Measurements from ENCODE around the gene GNG4.

GNG4 gene

DNA sequence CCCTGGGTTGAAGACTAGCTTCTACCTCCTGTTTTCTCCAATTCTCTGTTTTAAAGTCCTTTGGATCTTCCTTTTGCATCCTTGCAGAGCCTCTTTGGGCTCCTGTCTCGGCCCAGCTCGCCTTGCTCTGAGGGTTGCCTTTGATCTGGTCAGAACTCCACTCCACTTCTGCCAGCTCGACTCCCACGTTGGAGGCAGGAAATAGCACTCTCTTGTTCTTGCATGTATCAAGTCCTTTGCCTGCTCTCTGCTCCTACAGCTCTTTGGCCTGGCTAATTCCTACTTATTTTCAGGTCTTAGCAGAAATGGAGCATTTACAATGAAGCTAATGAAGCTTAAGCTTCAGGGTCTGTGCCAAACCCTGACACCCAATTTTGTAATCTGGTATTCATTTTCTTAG, 124.3 kb downstream of the GNG4 start:
- no peak for DNase-seq

DNA sequence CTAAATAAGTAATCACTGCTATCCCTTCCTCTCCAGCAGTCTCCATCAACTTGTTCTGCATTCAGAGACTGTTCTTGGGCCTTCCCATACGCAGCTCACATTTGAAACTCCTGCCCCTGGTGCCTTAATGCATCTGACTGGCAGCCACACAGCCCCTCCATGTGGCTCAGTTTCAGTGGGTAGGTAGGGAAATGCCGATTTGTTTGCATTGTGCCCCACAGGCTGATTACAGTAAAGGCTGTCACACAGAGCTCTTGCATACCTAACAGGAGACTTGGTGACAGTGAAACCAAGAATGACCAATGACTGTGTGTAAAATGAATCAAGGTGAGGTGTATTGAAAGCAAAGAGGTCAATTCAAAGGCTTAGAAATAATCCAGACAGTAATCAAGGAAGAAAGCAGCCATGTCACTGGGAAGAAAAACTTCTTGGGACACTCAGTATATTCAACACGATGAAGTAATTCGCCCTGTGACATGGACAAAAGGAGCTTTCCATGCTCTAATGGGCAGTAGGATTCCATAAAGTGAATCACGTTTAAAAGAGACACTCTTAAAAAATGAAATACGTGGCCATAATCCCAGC, 132.6 kb downstream of the GNG4 start:
- DNase-seq = no peak

DNA sequence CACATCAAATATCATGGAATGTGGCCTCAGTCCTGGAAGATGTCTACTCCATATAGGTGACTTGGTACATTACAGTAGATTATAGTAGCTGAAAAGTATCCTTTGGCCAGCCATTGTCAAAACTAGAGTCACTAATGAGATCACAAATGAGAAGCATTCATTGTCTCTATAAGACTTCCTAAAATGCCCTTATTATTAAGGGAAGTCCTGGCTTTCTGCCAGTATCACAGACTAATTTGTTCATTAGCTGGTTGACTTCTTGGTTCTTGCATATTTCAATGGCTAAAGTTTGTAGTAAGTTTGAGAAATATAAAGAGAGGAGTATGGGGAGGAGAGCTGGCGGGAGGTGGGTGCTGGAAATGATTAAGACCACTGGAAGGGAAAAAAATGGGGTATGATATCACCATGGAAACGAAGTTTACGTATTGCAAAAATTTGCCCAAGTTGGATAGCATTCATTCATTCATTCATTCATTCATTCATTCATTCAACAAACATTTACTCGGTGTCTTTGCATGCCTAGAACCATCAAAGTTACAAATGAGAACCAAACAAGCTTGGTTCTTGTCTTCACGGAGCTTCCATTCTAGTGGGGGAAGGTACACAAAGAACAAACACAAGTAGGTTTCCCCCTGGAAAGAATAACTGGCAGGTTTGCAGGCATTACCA, 133.6 kb downstream of the GNG4 start:
- no peak for DNase-seq

DNA sequence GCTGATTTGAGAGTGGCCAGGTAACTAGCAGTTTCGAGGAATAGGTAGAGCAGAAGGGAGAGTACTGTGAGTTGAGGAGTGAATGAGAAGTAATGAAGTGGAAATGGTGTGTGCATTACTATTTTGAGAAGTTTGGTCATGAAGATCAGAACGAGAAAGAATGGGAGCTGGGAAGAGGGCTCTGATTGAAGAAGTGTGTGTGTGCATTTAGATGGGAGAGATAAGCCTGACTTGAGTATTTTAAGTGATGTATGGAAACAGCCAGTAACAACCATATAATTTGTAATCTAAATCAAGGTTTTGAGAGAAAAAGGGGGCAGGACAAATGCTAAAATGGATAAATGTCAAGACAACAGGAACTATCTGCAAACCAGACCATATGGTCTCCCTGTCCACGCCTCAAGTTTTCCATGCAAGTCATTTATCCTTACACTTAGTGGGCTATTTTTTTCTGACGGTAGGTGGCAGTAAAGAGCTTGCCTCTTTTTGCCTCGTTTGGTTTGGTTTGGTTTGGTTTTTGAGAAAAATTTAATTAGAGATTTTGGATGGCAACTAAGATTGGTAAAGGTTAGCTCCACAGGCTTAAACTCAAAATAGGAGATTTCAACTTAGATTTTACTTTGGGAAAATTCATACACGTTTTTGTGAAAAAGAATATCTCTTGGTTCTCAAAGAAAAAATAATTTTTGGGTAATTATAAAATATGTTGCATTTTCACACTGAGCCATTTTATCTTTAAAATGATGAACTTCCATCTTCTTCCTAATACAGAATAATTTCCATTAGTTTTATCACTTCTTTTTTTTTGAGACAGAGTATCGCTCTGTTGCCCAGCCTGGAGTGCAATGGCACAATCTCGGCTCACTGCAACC, 135.9 kb downstream of the GNG4 start:
- DNase-seq = no peak

DNA sequence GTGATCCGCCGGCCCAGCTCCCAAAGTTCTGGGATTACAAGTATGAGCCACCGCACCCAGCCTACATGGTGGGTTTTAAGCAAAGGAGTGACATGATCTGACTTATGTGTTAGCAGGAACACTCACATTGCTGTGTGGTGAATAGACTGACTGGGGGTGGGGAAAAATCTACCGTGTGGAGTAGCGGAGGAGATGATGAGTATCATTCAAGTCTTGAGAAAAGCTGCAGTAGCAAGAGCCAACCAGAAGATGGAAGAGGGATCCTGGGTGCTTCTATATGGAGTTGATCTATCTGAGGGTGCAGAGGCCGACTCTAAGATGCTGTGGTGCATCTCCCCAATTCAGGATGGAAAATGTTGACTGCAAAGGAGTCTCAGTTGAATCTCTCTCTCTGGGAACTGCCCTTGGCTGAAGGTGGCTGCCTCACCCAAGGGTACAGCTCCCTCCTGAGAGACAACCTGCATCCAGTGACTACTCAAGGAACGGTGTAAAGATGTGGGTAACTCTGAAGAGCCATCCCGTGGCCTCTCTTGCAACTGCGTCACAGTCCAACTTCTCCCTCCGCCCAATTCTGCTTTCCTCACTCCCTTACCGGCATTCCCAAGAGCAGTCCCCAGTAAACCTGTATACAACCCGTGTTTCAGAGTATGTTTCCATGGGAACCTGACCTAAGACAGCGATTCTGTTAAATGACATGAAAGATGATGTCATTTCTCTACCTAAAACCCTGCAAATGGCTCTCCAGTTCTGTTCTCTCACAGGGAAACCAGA, 137.9 kb downstream of the GNG4 start:
- DNase-seq = no peak

DNA sequence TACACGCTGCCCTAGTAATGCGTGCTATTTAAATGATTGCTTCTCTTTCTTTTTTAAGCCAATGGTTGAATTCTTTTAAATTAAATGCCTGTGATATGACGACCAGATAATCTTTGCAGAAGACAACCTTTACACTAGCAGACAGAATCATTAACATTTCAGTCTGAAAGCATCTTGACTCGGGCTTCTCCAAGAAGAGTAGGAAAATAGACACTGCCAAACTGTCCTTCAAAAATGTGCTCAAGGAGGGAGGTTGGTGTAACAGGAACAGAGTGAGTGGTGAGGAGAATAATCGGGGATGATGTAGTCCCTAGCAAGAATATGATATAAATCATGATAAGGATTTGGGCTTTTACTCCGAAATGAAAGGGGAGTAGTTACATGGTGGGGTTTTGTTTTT, 138.8 kb downstream of the GNG4 start:
- no peak for DNase-seq

DNA sequence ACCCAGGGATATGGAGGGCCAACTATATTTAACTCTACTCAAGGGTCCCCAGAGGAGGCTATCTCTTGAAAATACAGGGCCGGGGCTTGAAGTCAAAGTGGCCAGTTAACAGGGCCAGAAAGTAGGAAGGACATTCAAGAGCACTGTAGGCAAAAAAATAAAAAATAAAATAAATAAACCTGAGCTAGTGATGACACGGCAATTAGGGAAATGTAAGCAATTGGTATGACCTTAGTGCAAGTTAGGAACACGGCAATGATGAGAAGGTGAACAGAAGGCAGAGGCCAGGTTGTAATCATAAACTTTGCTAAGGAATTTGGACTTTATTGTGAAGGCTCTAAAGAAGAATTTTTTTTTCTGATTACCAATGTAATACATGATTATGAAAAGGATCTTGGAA, 142.0 kb downstream of the GNG4 start:
- no peak for DNase-seq

DNA sequence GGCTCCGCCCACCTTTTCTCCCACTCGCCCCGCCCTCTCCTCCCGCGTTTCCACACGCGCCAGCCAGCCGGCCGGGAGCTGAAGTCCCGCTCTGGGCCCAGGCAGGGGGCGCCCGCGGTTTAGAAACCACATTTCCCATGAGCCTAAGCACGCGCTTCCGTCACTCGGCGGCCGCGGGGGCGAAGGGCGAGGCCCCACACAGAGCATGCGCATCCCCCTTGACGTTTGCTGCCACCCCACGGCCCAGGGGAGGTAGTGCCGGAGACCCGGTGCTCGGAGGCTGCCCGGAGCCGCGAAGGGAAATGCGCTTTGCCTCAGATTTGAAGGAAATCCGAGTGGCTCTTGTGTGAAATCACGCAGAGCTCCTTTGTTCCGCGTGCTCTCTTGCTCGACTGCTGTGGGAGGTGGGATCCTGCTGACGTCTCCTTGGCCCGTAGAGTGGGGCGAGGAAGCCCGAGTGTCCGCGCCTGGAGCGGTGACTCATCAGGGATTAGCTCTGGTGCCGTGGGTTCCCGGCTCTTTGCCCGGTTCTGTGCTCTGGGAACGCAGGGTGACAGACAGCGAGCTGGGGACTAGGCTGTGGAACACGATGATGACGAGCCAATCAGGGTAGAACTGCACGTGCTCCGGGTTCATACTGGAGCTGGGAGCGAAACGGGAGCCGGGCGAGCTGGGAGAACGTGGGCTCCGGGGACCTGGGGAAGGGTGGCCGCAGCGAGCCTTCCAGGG, 144.9 kb downstream of the GNG4 start:
- peak; percentile 98 for DNase-seq

DNA sequence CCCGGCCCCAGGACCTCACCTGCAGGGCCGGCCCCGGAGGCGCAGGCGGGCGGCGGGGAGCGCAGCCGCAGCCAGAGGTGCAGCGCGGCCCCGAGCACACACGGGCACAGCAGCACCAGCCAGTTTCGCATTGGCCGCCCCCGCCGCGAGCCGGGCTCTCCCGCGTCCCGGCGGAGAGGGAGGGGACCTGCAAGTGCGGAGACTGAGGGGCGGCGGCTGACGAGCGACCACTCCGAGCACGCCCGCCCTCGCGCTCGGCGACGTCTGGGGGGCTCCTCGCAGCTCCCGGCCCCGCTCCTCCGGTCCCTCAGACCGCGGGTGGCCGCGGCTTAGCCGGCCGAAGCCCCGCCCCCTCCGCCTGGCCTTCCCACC, 145.5 kb downstream of the GNG4 start, which contains the start of gene B3GALNT2:
Gene B3GALNT2, minus strand, starts transcription at position 331 of the 372 bp plus-strand sequence. Its CDS starts 200 bp downstream, at position 131.
- DNase-seq = no peak

DNA sequence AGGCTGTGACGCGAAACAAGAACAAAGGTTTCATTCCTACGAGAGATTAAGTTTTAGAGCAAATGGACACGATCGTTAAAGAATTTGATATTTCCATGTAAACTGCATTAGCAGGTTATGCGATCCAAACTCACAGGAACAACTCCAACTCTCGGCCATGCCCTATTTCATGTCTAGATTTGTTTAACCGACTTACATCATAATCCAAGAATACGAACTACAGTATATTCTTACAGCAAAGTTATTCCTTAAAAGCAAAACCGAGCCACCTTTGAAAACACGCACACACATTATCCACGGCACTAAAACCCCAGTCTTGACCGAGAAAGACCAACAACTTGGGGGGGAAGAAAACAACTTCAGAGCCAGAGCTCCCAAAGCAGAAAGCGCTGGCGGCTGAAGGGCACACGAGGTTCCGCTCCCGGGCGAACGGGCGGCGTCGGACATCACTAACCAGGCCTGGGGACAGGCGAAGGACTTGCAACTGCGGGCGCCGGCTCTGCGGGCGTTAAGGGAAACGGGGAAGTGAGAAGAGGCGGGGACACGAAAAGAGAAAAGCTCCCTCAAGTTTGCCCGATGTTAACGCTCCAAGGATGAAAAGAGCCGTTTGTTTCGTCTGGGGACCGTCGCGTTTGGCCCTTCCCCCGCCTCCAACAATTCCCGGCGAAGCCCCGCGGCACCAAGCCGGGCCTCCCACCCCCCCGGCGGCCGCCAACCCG, 146.0 kb downstream of the GNG4 start:
- no peak for DNase-seq

DNA sequence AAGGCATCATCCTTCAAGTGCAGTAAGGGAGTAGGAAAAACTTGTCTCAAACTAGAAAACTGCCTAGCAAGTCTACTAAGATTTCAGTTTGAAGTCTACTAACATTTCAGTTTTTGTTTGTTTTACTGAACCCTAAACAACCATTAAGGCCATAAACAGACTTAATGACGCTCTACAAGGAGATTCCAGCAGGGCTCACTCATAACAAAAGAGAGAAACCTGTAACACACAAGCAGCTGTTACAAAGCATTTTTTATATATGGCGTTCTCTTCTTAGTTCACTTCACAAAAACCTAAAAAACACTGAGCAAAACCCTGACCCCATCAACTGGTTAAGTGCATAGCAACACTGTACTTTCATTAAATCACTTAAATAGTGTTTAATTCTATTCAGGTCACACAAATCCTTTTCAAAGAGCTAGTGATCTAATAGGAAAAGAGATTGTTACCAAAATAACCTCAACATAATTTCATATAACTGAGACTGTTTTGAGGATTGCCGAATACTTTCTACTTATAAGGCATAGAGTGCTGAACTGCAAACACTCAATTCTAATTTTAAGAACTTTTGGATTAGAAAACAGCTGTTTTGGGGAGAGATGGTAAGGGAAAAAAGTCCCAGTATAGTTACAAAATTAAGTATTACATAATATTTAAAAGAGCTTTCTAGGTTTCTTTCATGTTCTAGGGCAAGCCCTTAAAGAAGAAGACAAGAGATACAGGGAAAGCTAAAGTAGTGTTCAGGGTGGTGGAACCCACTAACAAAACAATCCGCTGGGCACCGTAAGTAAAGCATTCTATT, 146.8 kb downstream of the GNG4 start:
- DNase-seq = no peak

DNA sequence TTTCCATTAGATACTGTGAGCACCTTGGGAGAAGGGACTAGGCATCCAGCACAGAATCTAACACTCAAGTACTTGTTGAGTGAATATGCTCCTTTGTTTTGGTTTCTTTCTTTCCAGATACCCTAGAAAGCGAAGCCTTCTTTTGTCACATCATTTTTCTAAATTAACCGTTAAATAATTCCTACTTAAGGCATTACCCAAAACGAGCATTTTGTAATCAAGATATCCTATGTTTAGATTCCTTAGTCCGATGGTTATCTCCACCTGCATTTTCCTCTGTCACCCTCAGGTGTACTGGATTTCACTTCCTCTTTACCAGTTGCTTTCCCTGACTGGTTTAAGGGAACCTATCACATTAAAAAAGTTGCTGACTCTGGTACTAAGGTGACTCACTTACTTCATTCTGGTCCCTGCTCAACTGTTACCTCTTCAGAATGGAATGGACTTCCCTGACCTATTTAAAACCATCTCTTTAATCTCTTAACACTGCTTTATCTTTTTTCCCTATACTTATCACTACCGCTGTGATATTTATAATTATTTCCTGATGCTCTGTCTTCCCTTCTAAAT, 148.5 kb downstream of the GNG4 start:
- no peak for DNase-seq
